ENCODE results near the gene TRAF3IP3.

TRAF3IP3 gene

DNA sequence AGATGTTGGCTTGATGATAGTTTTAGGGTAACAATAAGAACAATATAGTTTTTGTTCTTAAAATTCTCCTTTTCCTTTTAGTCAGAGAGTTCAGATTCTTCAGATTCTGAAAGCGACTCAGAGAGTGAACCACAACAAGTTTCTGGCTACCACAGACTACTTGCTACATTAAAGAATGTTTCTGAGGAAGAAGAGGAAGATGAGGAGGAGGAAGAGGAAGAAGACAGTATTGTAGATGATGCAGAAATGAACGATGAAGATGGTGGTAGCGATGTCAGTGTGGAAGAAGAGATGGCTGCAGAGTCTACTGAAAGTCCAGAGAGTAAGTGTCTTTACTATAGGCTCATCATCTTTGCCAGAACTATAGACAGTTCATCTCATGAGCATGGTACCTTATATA lies 74.9 kb downstream of the TRAF3IP3 start:
- DNase-seq, result no peak

DNA sequence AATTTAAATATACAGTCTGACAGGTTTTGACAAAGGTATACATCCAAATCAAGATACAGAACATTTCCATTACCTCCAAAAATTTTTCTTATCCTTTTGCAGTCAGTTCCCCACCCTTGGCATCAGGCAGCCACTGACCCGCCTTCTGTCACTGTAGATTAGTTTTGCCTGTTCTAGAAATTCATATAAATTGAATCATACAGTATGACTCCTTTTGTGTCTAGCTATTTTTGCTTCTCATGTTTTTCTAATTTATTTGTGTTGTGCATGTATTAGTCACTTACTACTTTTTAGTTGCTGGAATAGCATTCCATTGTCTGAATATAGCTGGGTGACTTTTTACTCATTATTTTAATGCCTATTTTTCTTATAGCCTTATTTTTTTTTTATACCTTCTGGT lies 75.8 kb downstream of the TRAF3IP3 start:
- no peak for DNase-seq

Data from RPMI8226 (cell line).